ENCODE measurements around the gene ANKHD1.

DNA sequence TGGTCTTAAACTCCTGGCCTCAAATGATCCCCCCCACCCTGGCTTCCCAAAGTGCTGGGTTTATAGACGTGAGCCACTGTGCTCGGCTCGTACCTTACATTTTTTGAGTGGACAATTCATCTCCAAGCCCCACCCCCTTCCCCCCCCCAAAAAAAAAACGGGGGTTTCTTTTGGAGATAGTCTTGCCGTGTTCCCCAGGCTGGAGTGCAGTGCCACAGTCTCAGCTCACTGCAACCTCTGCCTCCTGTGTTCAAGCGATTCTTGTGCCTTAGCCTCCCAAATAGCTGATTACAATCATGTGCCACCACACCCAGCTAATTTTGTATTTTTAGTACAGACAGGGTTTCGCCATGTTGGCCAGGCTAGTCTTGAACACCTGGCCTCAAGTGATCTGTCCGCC, 31.3 kb downstream of the ANKHD1 start:
- TF ChIP-seq ZNF544 (tag by site-specific recombination; IDR thresholded peaks at IDR 0.05) = no peak
- TF ChIP-seq, protein P1, sequence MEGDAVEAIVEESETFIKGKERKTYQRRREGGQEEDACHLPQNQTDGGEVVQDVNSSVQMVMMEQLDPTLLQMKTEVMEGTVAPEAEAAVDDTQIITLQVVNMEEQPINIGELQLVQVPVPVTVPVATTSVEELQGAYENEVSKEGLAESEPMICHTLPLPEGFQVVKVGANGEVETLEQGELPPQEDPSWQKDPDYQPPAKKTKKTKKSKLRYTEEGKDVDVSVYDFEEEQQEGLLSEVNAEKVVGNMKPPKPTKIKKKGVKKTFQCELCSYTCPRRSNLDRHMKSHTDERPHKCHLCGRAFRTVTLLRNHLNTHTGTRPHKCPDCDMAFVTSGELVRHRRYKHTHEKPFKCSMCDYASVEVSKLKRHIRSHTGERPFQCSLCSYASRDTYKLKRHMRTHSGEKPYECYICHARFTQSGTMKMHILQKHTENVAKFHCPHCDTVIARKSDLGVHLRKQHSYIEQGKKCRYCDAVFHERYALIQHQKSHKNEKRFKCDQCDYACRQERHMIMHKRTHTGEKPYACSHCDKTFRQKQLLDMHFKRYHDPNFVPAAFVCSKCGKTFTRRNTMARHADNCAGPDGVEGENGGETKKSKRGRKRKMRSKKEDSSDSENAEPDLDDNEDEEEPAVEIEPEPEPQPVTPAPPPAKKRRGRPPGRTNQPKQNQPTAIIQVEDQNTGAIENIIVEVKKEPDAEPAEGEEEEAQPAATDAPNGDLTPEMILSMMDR (tag by site-specific recombination; IDR thresholded peaks at IDR 0.05) = no peak
- no peak for TF ChIP-seq BCL11A (tag by site-specific recombination; IDR thresholded peaks at IDR 0.05; ENCODE audit: low read depth)
- no peak for TF ChIP-seq ZNF121 (tag by site-specific recombination; IDR thresholded peaks at IDR 0.05)
- TF ChIP-seq, protein P2, sequence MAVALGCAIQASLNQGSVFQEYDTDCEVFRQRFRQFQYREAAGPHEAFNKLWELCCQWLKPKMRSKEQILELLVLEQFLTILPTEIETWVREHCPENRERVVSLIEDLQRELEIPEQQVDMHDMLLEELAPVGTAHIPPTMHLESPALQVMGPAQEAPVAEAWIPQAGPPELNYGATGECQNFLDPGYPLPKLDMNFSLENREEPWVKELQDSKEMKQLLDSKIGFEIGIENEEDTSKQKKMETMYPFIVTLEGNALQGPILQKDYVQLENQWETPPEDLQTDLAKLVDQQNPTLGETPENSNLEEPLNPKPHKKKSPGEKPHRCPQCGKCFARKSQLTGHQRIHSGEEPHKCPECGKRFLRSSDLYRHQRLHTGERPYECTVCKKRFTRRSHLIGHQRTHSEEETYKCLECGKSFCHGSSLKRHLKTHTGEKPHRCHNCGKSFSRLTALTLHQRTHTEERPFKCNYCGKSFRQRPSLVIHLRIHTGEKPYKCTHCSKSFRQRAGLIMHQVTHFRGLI (tag by site-specific recombination; IDR thresholded peaks at IDR 0.05) = no peak
- TF ChIP-seq ZNF707 (tag by site-specific recombination; IDR thresholded peaks at IDR 0.05) = no peak
- no peak for TF ChIP-seq ZNF24 (tag by site-specific recombination; IDR thresholded peaks at IDR 0.05)
- TF ChIP-seq MYNN (tag by site-specific recombination; IDR thresholded peaks at IDR 0.05; ENCODE audit: borderline replicate concordance) = no peak
- no peak for TF ChIP-seq ZNF274 (IDR thresholded peaks at IDR 0.05; ENCODE audit: low read length)
- TF ChIP-seq ZNF274 (tag by site-specific recombination; IDR thresholded peaks at IDR 0.05; ENCODE audit: borderline replicate concordance) = no peak

Measured in HEK293 (cell line).